Ishikawa (cell line): ENCODE data around the gene TMEM147.

ENCODE experiments used
- CEBPB ChIP-seq: IDR thresholded peaks from 2 replicates; pipeline ENCODE4 v1.6.1; 2012
- CREB1 ChIP-seq: IDR thresholded peaks from 2 replicates; pipeline ENCODE4 v1.6.1; 2012; ENCODE audit warnings: low read depth
- EGR1 ChIP-seq: IDR thresholded peaks from 2 replicates; pipeline ENCODE4 v1.6.1; 2012
- EP300 ChIP-seq: IDR thresholded peaks from 2 replicates; pipeline ENCODE4 v1.6.1; 2012; ENCODE audit warnings: borderline replicate concordance
- FOXM1 ChIP-seq: IDR thresholded peaks from 2 replicates; pipeline ENCODE4 v1.6.1; 2012; ENCODE audit warnings: low read depth, borderline replicate concordance
- NFIC ChIP-seq: IDR thresholded peaks from 2 replicates; pipeline ENCODE4 v1.6.1; 2012
- RAD21 ChIP-seq: IDR thresholded peaks from 2 replicates; pipeline ENCODE4 v1.6.1; 2012; ENCODE audit warnings: low read depth
- REST ChIP-seq: IDR thresholded peaks from 2 replicates; pipeline ENCODE4 v1.6.1; 2012; ENCODE audit warnings: low read depth, mild to moderate bottlenecking
- TAF1 ChIP-seq: IDR thresholded peaks from 2 replicates; pipeline ENCODE4 v1.6.1; 2012; ENCODE audit warnings: low read depth, mild to moderate bottlenecking
- TCF12 ChIP-seq: IDR thresholded peaks from 2 replicates; pipeline ENCODE4 v1.6.1; 2012; ENCODE audit warnings: low read depth
- TEAD4 ChIP-seq: IDR thresholded peaks from 2 replicates; pipeline ENCODE4 v1.6.1; 2012
- USF1 ChIP-seq: IDR thresholded peaks from 2 replicates; pipeline ENCODE4 v1.6.1; 2012
- YY1 ChIP-seq: IDR thresholded peaks from 2 replicates; pipeline ENCODE4 v1.6.1; 2012; ENCODE audit warnings: low read depth
- ZBTB7A ChIP-seq: IDR thresholded peaks from 2 replicates; pipeline ENCODE4 v1.6.1; 2012; ENCODE audit warnings: low read depth
- TF ChIP-seq, protein P1 (sequence below): IDR thresholded peaks from 2 replicates; pipeline ENCODE4 v1.6.1; 2012

TMEM147 gene

DNA sequence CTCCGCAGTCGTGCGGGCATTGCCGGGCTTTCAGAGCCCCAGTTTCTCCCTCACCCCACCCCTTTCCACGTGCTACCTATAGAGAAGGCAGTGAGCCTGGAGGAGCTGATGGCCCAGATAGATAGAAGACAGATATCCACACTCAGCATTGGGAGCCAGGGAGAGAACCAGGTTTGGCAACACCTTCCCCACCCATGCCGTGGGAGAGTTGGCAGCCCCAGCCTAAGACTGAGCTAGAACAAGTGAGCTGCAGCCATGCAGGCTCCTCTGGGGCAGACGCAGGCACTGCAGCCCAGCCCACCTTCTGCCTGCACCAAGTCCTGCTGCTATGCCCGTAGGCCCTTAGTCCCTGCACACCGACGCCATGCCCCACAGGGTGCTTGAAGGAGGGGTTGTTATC lies 44.8 kb upstream of the TMEM147 start:
- TF ChIP-seq REST: no peak
- no peak for TF ChIP-seq CREB1
- TF ChIP-seq CEBPB: no peak
- no peak for TF ChIP-seq FOXM1
- no peak for TF ChIP-seq TEAD4
- no peak for TF ChIP-seq ZBTB7A
- TF ChIP-seq TAF1: no peak

DNA sequence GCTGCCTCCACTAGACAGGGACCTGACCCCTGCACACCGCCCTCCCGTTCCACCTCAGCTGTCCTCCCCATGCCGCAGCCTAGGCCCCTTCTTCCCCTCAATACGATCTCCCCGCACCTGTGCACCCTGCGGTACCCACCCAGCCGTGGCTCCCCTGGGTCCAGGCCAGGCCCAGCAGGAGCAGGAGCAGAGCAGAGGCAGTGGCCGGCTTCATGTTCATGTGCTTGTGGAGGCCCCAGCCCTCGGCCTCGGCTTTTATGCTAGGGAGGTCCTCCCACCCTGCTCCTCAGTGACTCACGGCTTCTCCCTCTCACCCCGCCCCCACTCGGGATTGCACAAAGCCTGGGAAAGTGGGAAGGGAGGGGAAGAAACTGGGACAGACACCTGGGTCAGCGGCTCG lies 43.7 kb upstream of the TMEM147 start:
- TF ChIP-seq NFIC (no peak), EP300 (no peak), REST (no peak), TEAD4 (no peak), YY1 (no peak), CREB1 (no peak), TCF12 (no peak), CEBPB (no peak), ZBTB7A (no peak)
- TF ChIP-seq, protein P1, sequence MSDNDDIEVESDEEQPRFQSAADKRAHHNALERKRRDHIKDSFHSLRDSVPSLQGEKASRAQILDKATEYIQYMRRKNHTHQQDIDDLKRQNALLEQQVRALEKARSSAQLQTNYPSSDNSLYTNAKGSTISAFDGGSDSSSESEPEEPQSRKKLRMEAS: no peak

DNA sequence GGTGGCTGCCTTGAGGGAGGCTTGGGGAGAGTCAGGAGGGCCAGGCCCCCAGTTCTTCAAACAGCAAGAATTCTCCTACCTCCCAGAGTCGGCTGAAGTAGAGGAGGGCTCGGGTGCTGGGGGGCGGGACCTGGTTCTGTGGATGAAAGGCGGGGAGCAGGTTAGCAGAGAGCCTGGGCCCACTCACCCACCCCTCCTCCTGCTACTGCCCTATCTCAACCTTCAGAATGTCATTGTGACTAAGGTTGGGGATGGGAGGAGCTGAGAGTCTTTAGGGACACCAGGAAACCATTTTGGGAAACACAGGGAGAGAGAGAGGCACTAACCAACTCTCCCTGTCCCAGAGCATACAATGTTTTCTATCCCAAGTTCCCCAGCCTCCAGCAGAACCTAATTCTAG lies 42.7 kb upstream of the TMEM147 start:
- no peak for TF ChIP-seq TCF12
- no peak for TF ChIP-seq EP300
- TF ChIP-seq NFIC: no peak
- no peak for TF ChIP-seq USF1
- TF ChIP-seq ZBTB7A: no peak
- TF ChIP-seq TAF1: no peak
- no peak for TF ChIP-seq FOXM1
- no peak for TF ChIP-seq TEAD4
- TF ChIP-seq RAD21: no peak
- no peak for TF ChIP-seq YY1
- TF ChIP-seq CEBPB: no peak

DNA sequence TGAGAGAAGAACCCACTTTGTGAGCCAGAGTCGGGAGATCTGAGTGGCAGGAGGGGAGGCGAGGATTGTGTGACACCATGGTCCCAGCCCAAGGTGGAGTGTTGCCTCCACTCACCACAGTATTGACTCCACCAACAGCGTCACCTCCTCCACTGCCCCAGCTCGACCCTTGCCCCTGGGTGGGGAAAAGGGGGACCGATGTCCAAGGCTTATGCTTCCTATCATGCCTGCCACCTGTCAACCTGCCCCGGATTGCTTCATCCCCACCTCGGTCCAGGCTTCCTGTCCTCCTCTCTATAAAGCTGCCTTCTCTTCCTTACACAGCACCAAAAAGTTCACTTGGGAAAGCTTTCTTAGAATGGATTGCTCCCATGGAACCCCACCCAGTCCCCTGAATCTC lies 39.4 kb upstream of the TMEM147 start:
- TF ChIP-seq TEAD4 (no peak), RAD21 (no peak), ZBTB7A (no peak), YY1 (no peak), NFIC (no peak), TAF1 (no peak), REST (no peak)
- TF ChIP-seq, protein P1: no peak

DNA sequence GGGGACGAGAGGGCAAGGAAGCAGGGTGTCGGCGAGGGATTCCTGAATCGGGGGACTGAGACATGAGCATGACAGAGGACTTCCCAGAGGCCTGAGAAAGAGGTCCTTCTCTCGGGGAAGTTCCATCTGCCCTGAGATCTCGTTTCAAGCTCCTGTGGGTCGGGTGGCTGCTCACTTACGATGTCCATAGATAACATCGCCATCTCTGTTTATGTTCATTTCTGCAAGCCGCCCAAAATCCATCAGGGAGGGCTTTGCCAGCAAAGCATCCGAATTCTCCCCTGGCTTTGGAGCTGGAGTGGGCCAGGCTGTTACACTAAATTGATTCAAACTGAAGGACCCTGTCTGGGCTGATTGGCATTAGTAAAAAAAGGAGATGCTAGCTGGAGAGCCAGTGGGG lies 37.9 kb upstream of the TMEM147 start:
- TF ChIP-seq USF1 (no peak), YY1 (no peak), REST (no peak), RAD21 (no peak), CREB1 (no peak), ZBTB7A (no peak), TAF1 (no peak), TEAD4 (no peak), EP300 (no peak), CEBPB (no peak), TCF12 (no peak), NFIC (no peak), FOXM1 (no peak), EGR1 (no peak)
- TF ChIP-seq, protein P1: no peak
